CD4-positive, alpha-beta T cell treated with Interleukin-15 for 4 hours (primary cell): ENCODE results near the gene DTHD1.

Experiments
- DNase-seq: peaks from one replicate; pipeline ENCODE4 v3.0.0-alpha.2; 2020; ENCODE audit warnings: low spot score

Gene DTHD1

GRCh38 chr4:36348403-36348938, 67.1 kb downstream of the DTHD1 start:
- peak; percentile 7 for DNase-seq

GRCh38 chr4:36349938-36350549, 68.6 kb downstream of the DTHD1 start:
- DNase-seq, result no peak

- DNase-seq, result peak; percentile 72
These were observed 69.8 kb downstream of the DTHD1 start for GRCh38 chr4:36351082-36351666.

GRCh38 chr4:36353998-36354397, 72.6 kb downstream of the DTHD1 start:
- DNase-seq, result no peak

- DNase-seq, result no peak
These were observed 76.8 kb downstream of the DTHD1 start for GRCh38 chr4:36358173-36358572.

GRCh38 chr4:36360755-36361154, 79.3 kb downstream of the DTHD1 start:
- DNase-seq, result no peak

GRCh38 chr4:36363024-36363423, 81.6 kb downstream of the DTHD1 start:
- DNase-seq, result no peak

- DNase-seq, result no peak
These were observed 93.6 kb downstream of the DTHD1 start for GRCh38 chr4:36374836-36375511.

GRCh38 chr4:36385951-36386571, 104.6 kb downstream of the DTHD1 start:
- peak; percentile 40 for DNase-seq

GRCh38 chr4:36386691-36387090, 105.3 kb downstream of the DTHD1 start:
- no peak for DNase-seq

GRCh38 chr4:36388710-36389109, 107.3 kb downstream of the DTHD1 start:
- no peak for DNase-seq

- no peak for DNase-seq
These were observed 110.0 kb downstream of the DTHD1 start for GRCh38 chr4:36391411-36391810.

- no peak for DNase-seq
These were observed 110.6 kb downstream of the DTHD1 start for GRCh38 chr4:36392024-36392423.

GRCh38 chr4:36392916-36393315, 111.5 kb downstream of the DTHD1 start:
- no peak for DNase-seq
